22Rv1 (cell line): ENCODE data around the gene LNPEP.

ENCODE experiments used
- ZFX ChIP-seq: fragments of 450-650 bp; IDR thresholded peaks from 2 replicates; pipeline ENCODE4 v1.6.1; 2017; ENCODE audit warnings: antibody characterized with exemption, borderline replicate concordance
- TF ChIP-seq, protein P1 (sequence below): fragments of 450-650 bp; IDR thresholded peaks from 2 replicates; pipeline ENCODE4 v1.5.1; 2017; ENCODE audit warnings: mild to moderate bottlenecking

DNA sequence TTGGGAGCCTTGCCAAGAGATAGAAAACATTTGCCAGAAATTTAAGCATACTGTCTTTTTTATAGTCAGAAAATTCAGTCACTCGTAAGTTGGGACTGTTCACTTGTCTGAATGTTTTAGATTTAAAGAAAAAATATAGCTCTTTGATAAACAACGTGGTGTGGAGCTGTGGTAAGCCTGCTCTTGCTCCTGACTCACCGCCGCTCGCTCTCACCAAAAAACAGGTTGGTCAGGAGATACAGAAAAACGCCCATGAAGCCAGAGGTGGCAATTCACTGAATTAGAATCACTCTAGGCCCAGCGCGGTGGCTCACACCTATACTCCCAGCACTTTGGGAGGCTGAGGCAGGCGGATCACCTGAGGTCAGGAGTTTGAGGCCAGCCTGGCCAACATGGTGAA, 6.2 kb downstream of the LNPEP start:
- TF ChIP-seq, protein P1, sequence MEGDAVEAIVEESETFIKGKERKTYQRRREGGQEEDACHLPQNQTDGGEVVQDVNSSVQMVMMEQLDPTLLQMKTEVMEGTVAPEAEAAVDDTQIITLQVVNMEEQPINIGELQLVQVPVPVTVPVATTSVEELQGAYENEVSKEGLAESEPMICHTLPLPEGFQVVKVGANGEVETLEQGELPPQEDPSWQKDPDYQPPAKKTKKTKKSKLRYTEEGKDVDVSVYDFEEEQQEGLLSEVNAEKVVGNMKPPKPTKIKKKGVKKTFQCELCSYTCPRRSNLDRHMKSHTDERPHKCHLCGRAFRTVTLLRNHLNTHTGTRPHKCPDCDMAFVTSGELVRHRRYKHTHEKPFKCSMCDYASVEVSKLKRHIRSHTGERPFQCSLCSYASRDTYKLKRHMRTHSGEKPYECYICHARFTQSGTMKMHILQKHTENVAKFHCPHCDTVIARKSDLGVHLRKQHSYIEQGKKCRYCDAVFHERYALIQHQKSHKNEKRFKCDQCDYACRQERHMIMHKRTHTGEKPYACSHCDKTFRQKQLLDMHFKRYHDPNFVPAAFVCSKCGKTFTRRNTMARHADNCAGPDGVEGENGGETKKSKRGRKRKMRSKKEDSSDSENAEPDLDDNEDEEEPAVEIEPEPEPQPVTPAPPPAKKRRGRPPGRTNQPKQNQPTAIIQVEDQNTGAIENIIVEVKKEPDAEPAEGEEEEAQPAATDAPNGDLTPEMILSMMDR: no peak
- no peak for TF ChIP-seq ZFX
